Measurements from ENCODE around the gene FRRS1L. TPM values are rescaled to one million over a fixed set of nuclear protein-coding genes. Genes with fewer than 3 reads are reported as not detected.

FRRS1L gene
- total RNA-seq, 1 donor from 2014 or later, result 1.0 TPM

- H3K9me3 ChIP-seq (ENCODE audit: control insufficient read depth in 3 of 3, low read length in 3 of 3), result no peaks in the 10 kb centered on the region
- H3K36me3 ChIP-seq (ENCODE audit: control insufficient read depth in 3 of 3, insufficient read depth in 3 of 3, low read length in 3 of 3), result peaks cover 2 to 8% (median 7%) of the 10 kb centered on the region in 3 donors
- H3K27me3 ChIP-seq (ENCODE audit: control insufficient read depth in 3 of 3, insufficient read depth in 3 of 3, low read length in 3 of 3), result no peaks in the 10 kb centered on the region
- H3K9ac ChIP-seq (ENCODE audit: low read depth in 1 of 3, low read length in 3 of 3), result no peak overlapping the region
- no peak overlapping the region for H3K4me3 ChIP-seq (ENCODE audit: low read length in 3 of 3)
- peak overlapping the region; percentile 76 for H3K27ac ChIP-seq (ENCODE audit: low read depth, low read length)
- H3K4me1 ChIP-seq (ENCODE audit: control insufficient read depth in 3 of 3, insufficient read depth in 3 of 3, low read length in 3 of 3), result peaks cover 61 to 80% (median 72%) of the 10 kb centered on the region in 3 donors
These were observed 69.9 kb downstream of the FRRS1L start for GRCh38 chr9:109097146-109097545.

GRCh38 chr9:109095321-109095720 is 71.7 kb downstream of the FRRS1L start:
- Histone ChIP-seq H3K36me3 (ENCODE audit: control insufficient read depth in 3 of 3, insufficient read depth in 3 of 3, low read length in 3 of 3) (peaks cover 6 to 14% (median 12%) of the 10 kb centered on the region in 3 donors), H3K9ac (ENCODE audit: low read depth in 1 of 3, low read length in 3 of 3) (peak overlapping the region in 1 of 3 donors; percentile 11), H3K9me3 (ENCODE audit: control insufficient read depth in 3 of 3, low read length in 3 of 3) (no peaks in the 10 kb centered on the region), H3K4me3 (ENCODE audit: low read length in 3 of 3) (no peak overlapping the region), H3K27ac (ENCODE audit: low read depth, low read length) (peak overlapping the region; percentile 51), H3K4me1 (ENCODE audit: control insufficient read depth in 3 of 3, insufficient read depth in 3 of 3, low read length in 3 of 3) (peaks cover 55 to 66% (median 63%) of the 10 kb centered on the region in 3 donors), H3K27me3 (ENCODE audit: control insufficient read depth in 3 of 3, insufficient read depth in 3 of 3, low read length in 3 of 3) (no peaks in the 10 kb centered on the region)

- Histone ChIP-seq H3K9me3 (ENCODE audit: control insufficient read depth in 3 of 3, low read length in 3 of 3) (no peaks in the 10 kb centered on the region), H3K27me3 (ENCODE audit: control insufficient read depth in 3 of 3, insufficient read depth in 3 of 3, low read length in 3 of 3) (no peaks in the 10 kb centered on the region), H3K9ac (ENCODE audit: low read depth in 1 of 3, low read length in 3 of 3) (no peak overlapping the region), H3K36me3 (ENCODE audit: control insufficient read depth in 3 of 3, insufficient read depth in 3 of 3, low read length in 3 of 3) (peaks cover 6 to 16% (median 12%) of the 10 kb centered on the region in 3 donors), H3K4me1 (ENCODE audit: control insufficient read depth in 3 of 3, insufficient read depth in 3 of 3, low read length in 3 of 3) (peaks cover 48 to 56% (median 52%) of the 10 kb centered on the region in 3 donors), H3K4me3 (ENCODE audit: low read length in 3 of 3) (no peak overlapping the region), H3K27ac (ENCODE audit: low read depth, low read length) (no peak overlapping the region)
These were observed 72.8 kb downstream of the FRRS1L start for GRCh38 chr9:109094268-109094667.

GRCh38 chr9:109092587-109092986 is 74.5 kb downstream of the FRRS1L start:
- Histone ChIP-seq H3K36me3 (ENCODE audit: control insufficient read depth in 3 of 3, insufficient read depth in 3 of 3, low read length in 3 of 3) (peaks cover 8 to 23% (median 21%) of the 10 kb centered on the region in 3 donors), H3K27ac (ENCODE audit: low read depth, low read length) (no peak overlapping the region)

GRCh38 chr9:109092051-109092580 is 74.9 kb downstream of the FRRS1L start:
- Histone ChIP-seq H3K27ac (ENCODE audit: low read depth, low read length) (no peak overlapping the region), H3K4me1 (ENCODE audit: control insufficient read depth in 3 of 3, insufficient read depth in 3 of 3, low read length in 3 of 3) (peaks cover 27 to 35% (median 31%) of the 10 kb centered on the region in 3 donors), H3K27me3 (ENCODE audit: control insufficient read depth in 3 of 3, insufficient read depth in 3 of 3, low read length in 3 of 3) (no peaks in the 10 kb centered on the region), H3K4me3 (ENCODE audit: low read length in 3 of 3) (no peak overlapping the region), H3K9ac (ENCODE audit: low read depth in 1 of 3, low read length in 3 of 3) (no peak overlapping the region), H3K9me3 (ENCODE audit: control insufficient read depth in 3 of 3, low read length in 3 of 3) (no peaks in the 10 kb centered on the region), H3K36me3 (ENCODE audit: control insufficient read depth in 3 of 3, insufficient read depth in 3 of 3, low read length in 3 of 3) (peaks cover 8 to 28% (median 26%) of the 10 kb centered on the region in 3 donors)

More at GRCh38 chr9:109092587-109092986, 74.5 kb downstream of the FRRS1L start:
- H3K4me1 ChIP-seq (ENCODE audit: control insufficient read depth in 3 of 3, insufficient read depth in 3 of 3, low read length in 3 of 3), result peaks cover 31 to 40% (median 35%) of the 10 kb centered on the region in 3 donors
- no peak overlapping the region for H3K9ac ChIP-seq (ENCODE audit: low read depth in 1 of 3, low read length in 3 of 3)
- H3K9me3 ChIP-seq (ENCODE audit: control insufficient read depth in 3 of 3, low read length in 3 of 3), result no peaks in the 10 kb centered on the region
- no peak overlapping the region for H3K4me3 ChIP-seq (ENCODE audit: low read length in 3 of 3)
- no peaks in the 10 kb centered on the region for H3K27me3 ChIP-seq (ENCODE audit: control insufficient read depth in 3 of 3, insufficient read depth in 3 of 3, low read length in 3 of 3)

GRCh38 chr9:109088221-109088620 is 78.8 kb downstream of the FRRS1L start:
- H3K4me3 ChIP-seq (ENCODE audit: low read length in 3 of 3), result no peak overlapping the region
- peaks cover 8 to 28% (median 28%) of the 10 kb centered on the region in 3 donors for H3K36me3 ChIP-seq (ENCODE audit: control insufficient read depth in 3 of 3, insufficient read depth in 3 of 3, low read length in 3 of 3)
- H3K9me3 ChIP-seq (ENCODE audit: control insufficient read depth in 3 of 3, low read length in 3 of 3), result no peaks in the 10 kb centered on the region
- no peak overlapping the region for H3K9ac ChIP-seq (ENCODE audit: low read depth in 1 of 3, low read length in 3 of 3)
- no peak overlapping the region for H3K27ac ChIP-seq (ENCODE audit: low read depth, low read length)
- no peaks in the 10 kb centered on the region for H3K27me3 ChIP-seq (ENCODE audit: control insufficient read depth in 3 of 3, insufficient read depth in 3 of 3, low read length in 3 of 3)
- H3K4me1 ChIP-seq (ENCODE audit: control insufficient read depth in 3 of 3, insufficient read depth in 3 of 3, low read length in 3 of 3), result peaks cover 0 to 3% (median 0%) of the 10 kb centered on the region in 3 donors

GRCh38 chr9:109087795-109088194 is 79.3 kb downstream of the FRRS1L start:
- peaks cover 8 to 28% (median 26%) of the 10 kb centered on the region in 3 donors for H3K36me3 ChIP-seq (ENCODE audit: control insufficient read depth in 3 of 3, insufficient read depth in 3 of 3, low read length in 3 of 3)

GRCh38 chr9:109086221-109086620 is 80.8 kb downstream of the FRRS1L start:
- no peaks in the 10 kb centered on the region for H3K27me3 ChIP-seq (ENCODE audit: control insufficient read depth in 3 of 3, insufficient read depth in 3 of 3, low read length in 3 of 3)
- H3K36me3 ChIP-seq (ENCODE audit: control insufficient read depth in 3 of 3, insufficient read depth in 3 of 3, low read length in 3 of 3), result peaks cover 6 to 23% (median 18%) of the 10 kb centered on the region in 3 donors
- H3K9me3 ChIP-seq (ENCODE audit: control insufficient read depth in 3 of 3, low read length in 3 of 3), result no peaks in the 10 kb centered on the region
- no peak overlapping the region for H3K27ac ChIP-seq (ENCODE audit: low read depth, low read length)
- H3K4me1 ChIP-seq (ENCODE audit: control insufficient read depth in 3 of 3, insufficient read depth in 3 of 3, low read length in 3 of 3), result no peaks in the 10 kb centered on the region
- no peak overlapping the region for H3K4me3 ChIP-seq (ENCODE audit: low read length in 3 of 3)
- no peak overlapping the region for H3K9ac ChIP-seq (ENCODE audit: low read depth in 1 of 3, low read length in 3 of 3)

More at GRCh38 chr9:109087795-109088194, 79.3 kb downstream of the FRRS1L start:
- Histone ChIP-seq H3K9ac (ENCODE audit: low read depth in 1 of 3, low read length in 3 of 3) (no peak overlapping the region), H3K27ac (ENCODE audit: low read depth, low read length) (no peak overlapping the region), H3K27me3 (ENCODE audit: control insufficient read depth in 3 of 3, insufficient read depth in 3 of 3, low read length in 3 of 3) (no peaks in the 10 kb centered on the region), H3K4me3 (ENCODE audit: low read length in 3 of 3) (no peak overlapping the region), H3K4me1 (ENCODE audit: control insufficient read depth in 3 of 3, insufficient read depth in 3 of 3, low read length in 3 of 3) (peaks cover 0 to 3% (median 0%) of the 10 kb centered on the region in 3 donors), H3K9me3 (ENCODE audit: control insufficient read depth in 3 of 3, low read length in 3 of 3) (no peaks in the 10 kb centered on the region)

- Histone ChIP-seq H3K4me3 (ENCODE audit: low read length in 3 of 3) (no peak overlapping the region), H3K4me1 (ENCODE audit: control insufficient read depth in 3 of 3, insufficient read depth in 3 of 3, low read length in 3 of 3) (no peaks in the 10 kb centered on the region), H3K36me3 (ENCODE audit: control insufficient read depth in 3 of 3, insufficient read depth in 3 of 3, low read length in 3 of 3) (peaks cover 2 to 21% (median 14%) of the 10 kb centered on the region in 3 donors)
These were observed 81.5 kb downstream of the FRRS1L start for GRCh38 chr9:109085510-109085909.

GRCh38 chr9:109083813-109084405 is 83.1 kb downstream of the FRRS1L start:
- H3K36me3 ChIP-seq (ENCODE audit: control insufficient read depth in 3 of 3, insufficient read depth in 3 of 3, low read length in 3 of 3), result peaks cover 2 to 28% (median 24%) of the 10 kb centered on the region in 3 donors
- H3K27me3 ChIP-seq (ENCODE audit: control insufficient read depth in 3 of 3, insufficient read depth in 3 of 3, low read length in 3 of 3), result no peaks in the 10 kb centered on the region
- no peaks in the 10 kb centered on the region for H3K9me3 ChIP-seq (ENCODE audit: control insufficient read depth in 3 of 3, low read length in 3 of 3)
- H3K4me3 ChIP-seq (ENCODE audit: low read length in 3 of 3), result no peak overlapping the region
- no peaks in the 10 kb centered on the region for H3K4me1 ChIP-seq (ENCODE audit: control insufficient read depth in 3 of 3, insufficient read depth in 3 of 3, low read length in 3 of 3)
- no peak overlapping the region for H3K9ac ChIP-seq (ENCODE audit: low read depth in 1 of 3, low read length in 3 of 3)
- no peak overlapping the region for H3K27ac ChIP-seq (ENCODE audit: low read depth, low read length)

More at GRCh38 chr9:109085510-109085909, 81.5 kb downstream of the FRRS1L start:
- Histone ChIP-seq H3K9me3 (ENCODE audit: control insufficient read depth in 3 of 3, low read length in 3 of 3) (no peaks in the 10 kb centered on the region), H3K27ac (ENCODE audit: low read depth, low read length) (no peak overlapping the region), H3K27me3 (ENCODE audit: control insufficient read depth in 3 of 3, insufficient read depth in 3 of 3, low read length in 3 of 3) (no peaks in the 10 kb centered on the region), H3K9ac (ENCODE audit: low read depth in 1 of 3, low read length in 3 of 3) (no peak overlapping the region)

All from skeletal muscle tissue (tissue), 4 donors.